D721Med (cell line): ENCODE measurements around the gene TBL2.
"Not testable (repeated sequence)": the region's sequence is repeated elsewhere in the genome, so short reads cannot be mapped to it uniquely, and the experiment has no call there.

Experiments
- DNase-seq: peaks from one replicate; pipeline ENCODE4 v3.0.0; 2011; ENCODE audit warnings: low spot score; ENCODE audit not compliant: insufficient read length
- FAIRE-seq: peaks from 2 replicates; lab custom pipeline; 2011; peaks lifted over from hg19 to GRCh38; lab: Jason Lieb, UNC
- CTCF ChIP-seq: IDR thresholded peaks from 2 replicates; pipeline ENCODE4 v1.5.1; 2012; ENCODE audit warnings: mild to moderate bottlenecking, control low read depth; ENCODE audit not compliant: insufficient read depth; ENCODE audit errors: missing control alignments

The TBL2 gene

GRCh38 chr7:73612598-73613269 lies 34.4 kb upstream of the TBL2 start:
- FAIRE-seq = no peak
- peak; percentile 13 for TF ChIP-seq CTCF
- DNase-seq = no peak

DNA sequence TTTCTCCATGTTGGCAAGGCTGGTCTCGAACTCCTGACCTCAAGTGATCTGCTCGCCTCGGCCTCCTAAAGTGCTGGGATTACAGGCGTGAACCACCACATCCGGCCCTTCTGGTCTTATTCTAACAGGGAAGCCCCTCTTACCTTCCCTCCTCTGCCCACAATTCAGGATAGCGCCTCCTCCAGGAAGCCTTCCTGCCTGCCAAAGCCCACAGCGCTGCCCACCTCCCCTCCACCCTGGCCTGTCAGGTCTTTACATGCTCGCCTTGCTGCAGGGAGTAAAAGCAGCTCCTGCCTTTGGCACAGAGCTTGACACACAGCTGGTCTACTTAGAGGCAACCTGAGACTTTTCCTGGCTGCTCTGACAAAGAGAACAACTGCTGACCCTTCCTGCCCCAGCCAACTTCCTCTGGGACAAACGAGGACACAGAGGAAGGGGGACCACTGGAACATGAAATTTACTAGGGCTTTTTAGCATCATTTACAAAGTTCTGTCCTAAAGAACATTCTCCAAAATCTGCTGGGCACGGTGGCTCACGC lies 32.7 kb upstream of the TBL2 start:
- no peak for FAIRE-seq
- DNase-seq = no peak
- TF ChIP-seq CTCF = no peak

DNA sequence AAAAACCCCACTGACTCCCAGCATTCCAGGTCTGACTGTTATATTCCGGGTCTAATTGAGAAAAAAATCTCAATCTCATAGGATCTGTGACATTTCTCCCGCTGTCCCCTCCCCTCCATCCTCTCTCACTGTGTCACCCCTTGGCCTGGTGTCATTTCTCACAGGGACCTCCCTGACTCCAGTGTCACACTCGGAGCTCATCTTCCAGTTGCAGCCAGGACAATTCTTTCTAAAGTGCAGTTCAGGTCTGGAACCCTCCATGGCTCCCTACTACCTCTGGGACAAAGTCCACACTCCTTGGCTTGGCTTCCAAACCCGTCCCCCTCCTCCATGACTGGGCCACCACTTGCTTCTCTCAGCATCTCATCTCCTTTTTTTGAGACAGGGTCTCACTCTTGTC lies 31.7 kb upstream of the TBL2 start:
- no peak for FAIRE-seq
- no peak for DNase-seq
- TF ChIP-seq CTCF = no peak

GRCh38 chr7:73607692-73607983 lies 29.3 kb upstream of the TBL2 start:
- not testable (repeated sequence) for FAIRE-seq, DNase-seq

GRCh38 chr7:73606801-73607691 lies 28.7 kb upstream of the TBL2 start:
- peak; percentile 89 for TF ChIP-seq CTCF
- peak; percentile 95 for DNase-seq
- no peak for FAIRE-seq

DNA sequence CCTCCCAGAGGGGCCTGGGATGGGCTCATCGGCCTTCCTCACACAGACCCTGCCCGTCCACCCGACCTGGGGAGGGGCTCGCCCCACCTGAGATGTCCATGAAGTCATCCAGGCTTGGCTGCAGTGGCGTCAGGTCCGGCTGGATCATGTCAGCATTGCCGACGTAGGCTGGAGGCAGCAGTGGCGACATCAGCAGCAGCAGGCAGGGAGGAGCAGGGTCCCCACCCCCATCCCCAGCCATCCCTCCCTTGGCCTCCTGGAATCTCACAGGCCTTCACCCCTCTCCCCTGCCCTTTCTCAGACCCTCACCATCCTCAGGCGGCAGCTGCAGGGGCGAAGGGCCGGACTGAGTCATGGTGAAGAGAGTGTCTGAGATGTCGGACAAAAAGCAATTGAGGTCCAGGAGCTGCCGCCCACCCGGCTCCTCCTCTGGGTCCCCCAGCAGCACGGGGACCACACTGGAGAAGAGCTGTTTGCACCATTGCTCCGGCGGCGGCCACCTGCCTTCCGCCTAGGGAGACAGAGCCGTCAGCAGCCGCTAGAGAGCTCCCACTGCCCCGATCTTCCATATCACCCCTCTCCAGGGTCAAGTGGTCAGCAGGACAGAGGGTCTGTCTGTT lies 27.3 kb upstream of the TBL2 start:
- FAIRE-seq (no peak), DNase-seq (no peak)
- no peak for TF ChIP-seq CTCF
